T47D (cell line): ENCODE data around the gene PXT1.

Experiments used
- DNase-seq, 2 experiments: peaks; one replicate each; pipeline versions ENCODE4 v3.0.0 to v3.0.0-alpha.2; 2011 to 2012; ENCODE audit warnings: low read depth in 1 of 2, low spot score in 1 of 2
- JUND ChIP-seq: IDR thresholded peaks from 2 replicates; pipeline ENCODE4 v1.6.1; 2012; ENCODE audit warnings: low read depth
- in situ Hi-C: cut with HindIII; loops from 2 replicates; pipeline ENCODE4 v1.10.0; 2016; ENCODE audit warnings: low sequenced_read_pairs, low pct_unique_long_range_greater_than_20kb

Gene PXT1

DNA sequence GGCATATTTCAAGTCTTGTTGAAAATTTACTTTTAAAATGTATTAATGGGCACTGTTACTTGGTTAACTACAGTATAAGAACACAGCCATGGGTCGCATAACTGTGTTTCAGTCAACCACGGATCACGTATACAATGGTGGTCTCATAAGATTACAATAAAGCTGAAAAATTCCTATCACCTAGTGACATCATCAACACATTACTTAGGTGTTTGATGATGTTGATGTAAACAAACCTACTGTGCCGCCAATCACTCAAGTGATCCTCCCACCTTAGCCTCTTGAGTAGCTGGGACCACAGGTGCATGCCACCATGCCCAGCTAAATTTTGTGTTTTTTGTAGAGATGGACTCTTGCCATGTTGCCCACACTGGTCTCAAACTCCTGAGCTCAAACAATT, 38.5 kb downstream of the PXT1 start:
- in situ Hi-C loops, result no loop called here
- TF ChIP-seq JUND, result no peak
- no peak for DNase-seq

DNA sequence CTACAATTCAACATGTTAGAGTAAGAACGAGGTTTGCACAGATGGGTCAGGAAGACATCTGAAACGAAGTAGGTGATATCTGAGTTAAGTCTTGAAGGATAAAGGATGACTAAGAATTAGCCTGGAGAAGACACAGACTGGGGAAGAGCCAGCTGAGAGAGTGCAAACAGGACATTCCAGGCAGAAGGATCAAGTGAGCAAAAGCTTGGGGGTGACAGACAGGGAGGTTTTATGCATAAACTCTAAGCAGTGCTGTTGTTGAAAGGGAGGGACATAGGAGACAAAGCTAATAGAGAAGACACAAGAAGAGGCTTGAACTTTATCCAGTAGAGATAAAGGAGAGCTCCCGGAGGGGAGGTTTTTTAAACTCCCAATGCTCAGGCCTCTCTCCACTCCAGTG, 40.2 kb downstream of the PXT1 start:
- in situ Hi-C loops, result no loop called here
- TF ChIP-seq JUND, result no peak
- DNase-seq, result no peak

DNA sequence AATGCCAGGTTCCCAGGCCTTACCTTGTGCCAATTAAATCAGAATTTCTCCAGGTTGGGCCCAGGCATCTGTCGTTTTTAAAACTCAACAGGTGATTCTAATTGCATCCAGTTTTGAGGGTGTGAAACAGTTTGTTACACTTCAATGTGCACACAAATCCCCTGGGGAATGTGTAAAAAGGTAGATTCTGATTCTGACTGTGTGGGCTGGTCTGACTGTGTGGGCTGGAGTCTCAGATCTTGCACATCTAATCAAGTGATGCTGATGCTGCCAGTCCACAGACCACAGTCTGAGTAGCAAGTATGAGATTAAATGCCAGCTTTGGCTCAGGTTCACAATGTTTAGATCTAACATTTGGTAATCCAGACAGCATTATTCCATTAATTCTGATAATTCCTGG, 42.7 kb downstream of the PXT1 start:
- DNase-seq, result no peak
- TF ChIP-seq JUND, result no peak
- in situ Hi-C loops, result no loop called here

DNA sequence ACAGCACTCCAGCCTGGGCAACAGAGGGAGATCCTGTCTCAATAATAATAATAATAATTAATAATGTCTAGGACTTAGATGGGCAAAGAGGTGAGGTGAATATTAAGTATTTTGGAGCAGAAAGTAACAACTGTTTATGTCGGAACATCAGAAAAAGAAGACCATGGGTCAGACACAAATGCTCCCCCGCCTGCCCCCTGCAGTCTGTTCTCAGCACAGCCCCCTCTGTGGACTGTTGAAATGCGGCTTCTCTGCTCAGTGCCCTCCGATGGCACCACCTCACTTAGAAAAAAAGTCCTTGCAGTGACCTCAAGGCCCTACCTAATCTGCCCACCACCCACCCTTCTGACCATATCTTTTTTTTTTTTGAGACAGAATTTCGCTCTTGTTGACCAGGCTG, 50.0 kb downstream of the PXT1 start:
- in situ Hi-C loops, result no loop called here
- no peak for TF ChIP-seq JUND
- DNase-seq, result no peak

DNA sequence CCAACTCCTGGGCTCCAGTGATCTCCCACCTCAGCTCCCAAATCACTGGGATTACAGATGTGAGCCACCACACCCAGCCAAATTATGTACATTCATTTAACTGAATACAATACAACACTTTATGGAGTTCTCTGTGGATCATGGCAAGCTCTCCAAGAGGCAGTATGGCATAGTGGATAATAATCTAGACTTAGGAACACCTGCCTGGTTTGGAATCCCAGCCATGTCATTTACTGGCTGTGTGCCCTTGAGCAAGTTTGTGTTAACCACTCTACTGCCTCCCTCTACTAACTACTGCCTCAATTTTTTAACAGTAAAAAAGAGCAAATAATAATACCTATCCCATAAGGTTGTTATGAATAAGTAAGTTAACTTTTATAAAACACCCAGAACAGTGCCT, 53.3 kb downstream of the PXT1 start:
- TF ChIP-seq JUND, result no peak
- in situ Hi-C loops, result no loop called here
- peak; percentile 51 to 77 for DNase-seq

DNA sequence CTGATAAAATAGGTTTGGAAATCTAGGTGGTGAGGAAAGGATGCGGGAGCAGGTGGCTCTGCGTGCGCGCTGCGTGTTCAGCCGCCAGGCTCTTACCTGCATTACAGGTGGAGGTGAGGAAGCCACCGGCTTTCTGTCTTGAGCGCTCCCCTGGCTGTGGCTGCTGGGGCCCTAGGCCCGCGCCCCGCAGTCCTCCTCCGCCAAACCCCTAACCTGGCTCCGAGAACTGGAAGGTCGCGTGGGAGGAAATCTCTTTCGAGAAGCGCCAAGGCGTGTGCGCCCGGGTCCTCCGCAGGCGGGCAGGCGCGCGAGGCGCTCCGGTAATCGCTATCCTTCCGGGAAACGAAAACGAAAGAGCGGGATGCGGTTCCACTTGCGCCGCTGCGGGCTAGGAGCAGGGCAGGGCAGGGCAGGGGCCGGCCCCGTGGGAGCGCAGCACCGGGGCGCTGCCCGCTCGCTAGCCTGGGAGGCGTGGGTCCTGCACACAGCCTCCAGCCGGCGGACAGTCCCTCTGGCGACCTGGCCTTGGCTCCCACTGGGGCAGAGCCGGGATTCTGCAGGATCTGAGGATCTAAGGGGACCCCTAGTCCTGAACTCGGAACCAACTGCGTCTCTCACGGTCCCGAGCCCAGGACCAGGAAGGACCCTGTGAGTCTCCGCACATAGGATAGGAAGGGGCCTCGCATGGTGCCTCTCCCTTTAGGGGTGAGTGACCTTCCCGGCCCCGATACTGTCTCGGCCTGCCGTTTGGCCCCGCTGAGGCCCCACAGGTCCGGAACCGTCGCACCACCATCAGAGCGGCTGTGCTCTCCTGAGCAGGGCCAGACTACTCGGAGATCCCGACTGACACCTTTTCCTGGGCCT, 55.0 kb downstream of the PXT1 start, which contains the start of gene ETV7:
Gene ETV7 (minus strand): TSS at position 230 of the 864 bp plus-strand sequence. CDS start 128 bp downstream, at position 102.
- peak; percentile 55 to 60 for DNase-seq
- in situ Hi-C loops, result no loop called here
- no peak for TF ChIP-seq JUND

DNA sequence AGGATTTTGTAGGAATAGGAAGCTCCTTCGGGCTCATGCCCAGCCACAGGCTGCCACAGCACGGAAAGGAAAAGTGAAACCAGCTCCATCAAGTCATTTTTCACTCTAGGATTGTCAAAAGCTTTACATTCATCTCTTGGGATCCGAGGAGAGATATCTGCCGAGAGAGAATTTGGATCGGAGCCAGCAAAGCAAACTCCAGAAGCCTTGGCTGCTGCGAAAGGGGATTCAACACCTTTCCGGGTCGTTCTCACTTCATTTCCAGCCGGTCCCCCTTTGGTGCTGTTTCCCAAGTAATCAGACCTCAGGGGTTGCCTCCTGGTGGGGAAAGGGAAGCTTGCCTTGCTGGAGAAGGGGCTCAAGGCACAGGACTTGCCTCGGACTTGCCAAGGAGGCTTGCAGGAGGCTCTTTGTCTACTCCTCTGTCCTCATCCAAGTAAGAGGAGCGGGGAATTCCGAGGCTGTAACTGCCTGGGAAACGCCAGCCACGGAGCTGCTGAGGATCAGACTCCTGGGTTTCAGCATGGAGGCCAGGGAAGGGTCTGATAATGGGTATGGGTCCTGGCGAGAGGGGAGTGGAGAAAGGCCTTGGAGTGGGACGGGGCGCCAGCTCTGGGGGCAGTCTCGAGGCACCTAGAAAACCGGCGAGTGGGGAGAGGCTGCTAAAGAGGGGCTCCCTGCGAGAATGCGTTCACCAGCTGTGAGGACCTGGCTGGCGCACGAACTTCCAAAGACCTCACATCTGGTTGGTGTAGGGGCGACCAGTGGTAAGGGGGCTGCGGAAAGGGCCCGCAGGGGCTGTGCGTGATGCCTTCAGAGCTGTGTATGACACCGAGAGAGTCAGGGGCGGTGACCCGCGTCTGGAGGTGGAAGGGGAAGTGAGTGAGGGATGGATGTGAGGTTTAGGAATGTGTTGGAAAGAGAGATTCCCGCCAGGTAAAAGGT, 55.9 kb downstream of the PXT1 start:
- in situ Hi-C loops, result no loop called here
- peak; percentile 62 to 65 for DNase-seq
- no peak for TF ChIP-seq JUND

DNA sequence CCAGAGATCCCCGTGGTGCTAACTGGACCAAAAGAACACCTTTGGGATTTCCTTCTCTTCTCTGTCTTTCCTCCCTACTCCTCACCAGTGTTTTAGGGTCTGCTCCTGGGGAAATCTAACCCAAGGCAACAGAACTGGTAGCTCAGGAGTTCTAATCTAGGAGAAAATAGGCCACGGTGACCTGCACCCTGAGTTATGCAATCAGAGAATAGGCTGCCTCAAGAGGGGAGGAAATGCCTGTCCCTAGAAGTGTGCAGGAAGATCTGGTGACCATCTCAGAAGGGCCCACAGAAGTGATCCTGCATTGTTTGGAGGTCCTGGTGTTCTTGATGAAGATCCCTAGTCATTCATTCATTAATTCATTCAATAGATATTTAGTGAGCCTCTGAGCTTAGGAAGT, 58.6 kb downstream of the PXT1 start:
- TF ChIP-seq JUND, result no peak
- in situ Hi-C loops, result no loop called here
- DNase-seq, result no peak

DNA sequence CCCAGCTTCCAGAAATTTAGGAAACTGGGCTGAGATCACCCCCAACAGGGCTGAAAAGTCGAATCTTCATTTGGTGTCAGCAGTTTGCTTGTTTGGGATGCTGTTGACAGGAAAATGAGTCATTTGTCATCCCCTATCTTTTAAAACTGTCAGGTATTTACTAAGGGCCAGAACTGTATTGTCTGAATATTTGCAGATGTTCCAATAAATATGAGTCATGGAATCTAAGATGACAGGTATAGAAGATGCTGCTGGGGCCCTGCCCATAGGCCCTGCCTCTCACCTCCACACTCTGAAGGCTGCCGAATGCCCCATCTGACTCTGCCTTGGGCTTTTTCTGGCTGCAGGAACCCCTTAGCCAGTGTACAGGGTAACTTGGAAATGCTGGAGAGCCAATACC, 59.0 kb downstream of the PXT1 start:
- in situ Hi-C loops, result no loop called here
- DNase-seq, result no peak
- no peak for TF ChIP-seq JUND

DNA sequence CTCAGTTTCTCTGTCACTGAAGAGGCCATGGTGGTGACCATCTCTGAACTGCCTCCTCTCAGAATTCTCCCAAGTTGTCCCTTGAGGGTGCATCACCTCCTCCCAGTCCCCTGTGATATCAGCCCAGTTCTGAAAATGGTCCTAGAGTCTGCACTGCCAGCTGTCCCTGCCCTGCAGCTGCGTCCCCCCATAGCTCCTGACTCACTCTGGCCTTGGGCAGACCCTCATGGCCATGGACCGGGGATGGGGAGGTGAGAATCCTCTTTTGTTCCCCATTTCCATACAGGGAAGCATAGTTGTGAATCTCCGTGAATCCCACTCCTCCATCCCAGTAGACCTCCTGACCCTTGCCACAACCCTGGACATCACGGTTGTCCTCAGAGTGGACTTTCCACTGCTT, 59.7 kb downstream of the PXT1 start:
- in situ Hi-C loops, result no loop called here
- DNase-seq, result no peak
- TF ChIP-seq JUND, result no peak

DNA sequence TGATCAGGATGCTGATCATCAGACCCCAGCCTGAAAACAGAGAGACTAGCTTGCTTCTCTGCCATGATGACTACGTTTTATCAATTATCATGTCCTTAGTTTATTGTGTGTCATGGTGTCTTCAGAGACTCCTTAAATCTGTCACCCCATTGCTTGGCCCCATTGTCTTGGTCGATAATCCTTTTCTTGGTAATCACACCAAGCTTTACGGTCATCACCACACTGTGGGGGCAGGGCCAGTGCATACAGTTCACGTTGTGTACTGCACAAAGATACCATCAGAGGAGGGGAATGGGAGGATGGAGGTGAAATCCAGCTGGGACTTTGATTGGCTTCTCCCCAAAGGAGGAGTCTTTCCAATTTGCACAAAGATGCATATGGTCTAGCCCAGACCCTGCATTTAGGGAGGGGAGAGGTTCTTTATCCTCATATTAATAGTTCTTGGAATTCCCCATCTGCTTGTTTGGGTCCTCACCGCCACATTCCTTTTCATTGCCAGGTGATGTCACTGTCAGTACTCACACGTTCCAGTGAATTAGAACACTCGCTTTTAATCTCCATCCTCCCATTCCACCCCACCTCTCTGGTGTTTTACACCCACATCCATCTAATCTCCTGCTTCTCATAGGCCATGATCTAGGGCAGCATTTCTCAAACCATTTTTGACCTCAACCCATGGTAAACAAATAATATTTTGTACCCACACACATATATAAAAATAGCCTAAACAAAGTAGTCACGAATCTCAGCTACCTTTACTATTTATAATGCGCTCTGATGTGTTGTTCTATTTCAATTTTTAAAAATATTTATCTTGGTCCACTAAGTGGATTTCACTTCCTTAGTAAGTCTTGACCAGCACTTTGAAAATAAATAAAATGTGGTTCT, 60.9 kb downstream of the PXT1 start:
- in situ Hi-C loops, result no loop called here
- DNase-seq, result no peak
- TF ChIP-seq JUND, result no peak

DNA sequence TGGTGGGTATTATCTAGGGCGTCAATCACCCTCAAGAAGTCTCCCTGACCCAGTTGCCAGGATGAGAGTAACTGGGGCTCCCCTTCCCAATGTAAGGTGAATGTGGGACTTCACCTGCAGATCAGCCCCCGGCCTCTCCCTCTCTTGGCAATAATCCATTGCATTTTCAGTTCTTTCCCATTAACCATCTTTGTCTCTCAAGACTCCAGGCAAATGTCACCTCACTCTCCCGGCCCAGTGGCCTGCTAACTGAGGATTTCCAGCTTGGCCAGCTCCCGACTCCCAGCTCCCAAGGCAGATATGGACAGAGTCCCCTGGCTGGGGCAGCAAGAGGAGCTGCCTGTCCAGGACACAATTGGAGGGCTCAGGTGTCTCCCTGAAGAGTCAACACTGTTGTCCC, 62.5 kb downstream of the PXT1 start:
- DNase-seq, result no peak
- TF ChIP-seq JUND, result no peak
- in situ Hi-C loops, result no loop called here
